T-helper 22 cell (primary cell): ENCODE results near the gene LPXN.

Source experiments
- DNase-seq: peaks from one replicate; pipeline ENCODE4 v3.0.0-alpha.2; 2020; ENCODE audit warnings: low read depth

LPXN gene

DNA sequence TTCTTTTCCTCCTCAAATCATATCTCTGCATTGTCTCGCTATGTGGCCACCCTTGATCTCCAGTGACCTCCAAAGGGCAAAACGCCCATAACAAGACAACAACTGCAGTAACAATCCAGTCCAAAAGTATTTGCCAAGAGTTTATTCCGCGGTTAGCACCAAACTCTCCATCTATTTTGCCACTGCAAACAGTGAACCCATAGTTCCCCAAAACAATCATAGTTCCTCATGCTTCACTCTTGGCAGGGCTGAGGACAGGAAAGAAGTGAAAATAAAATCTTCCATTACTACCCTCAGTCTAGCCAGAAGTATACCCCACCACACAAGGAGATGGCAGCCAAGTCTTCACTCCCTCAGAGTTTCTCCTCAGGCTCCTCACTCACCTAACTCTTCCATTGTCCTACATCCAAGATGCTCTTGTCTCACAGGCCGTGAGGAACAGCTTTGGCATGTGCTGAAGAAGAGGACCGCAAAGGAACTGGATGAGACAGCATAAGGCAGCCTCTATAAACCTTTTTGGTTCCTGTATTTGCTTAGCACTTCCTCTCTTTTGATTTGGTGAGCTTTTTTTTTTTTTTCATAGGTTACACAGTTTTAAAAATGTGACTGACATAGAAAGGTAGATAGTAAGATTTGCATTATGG lies at the start of gene LPXN:
Gene LPXN (minus strand): TSS at position 480 of the 644 bp plus-strand sequence. CDS start 84 bp downstream, at position 396.
- DNase-seq, result peak; percentile 56

- DNase-seq, result no peak
These were observed 49.4 kb upstream of the LPXN start for GRCh38 chr11:58625086-58625485.

- no peak for DNase-seq
These were observed 46.7 kb upstream of the LPXN start, which contains the start of gene CNTF for GRCh38 chr11:58622344-58622743. Gene CNTF (plus strand): TSS chr11:58622665. CDS start chr11:58622753, 88 bp downstream.

DNA sequence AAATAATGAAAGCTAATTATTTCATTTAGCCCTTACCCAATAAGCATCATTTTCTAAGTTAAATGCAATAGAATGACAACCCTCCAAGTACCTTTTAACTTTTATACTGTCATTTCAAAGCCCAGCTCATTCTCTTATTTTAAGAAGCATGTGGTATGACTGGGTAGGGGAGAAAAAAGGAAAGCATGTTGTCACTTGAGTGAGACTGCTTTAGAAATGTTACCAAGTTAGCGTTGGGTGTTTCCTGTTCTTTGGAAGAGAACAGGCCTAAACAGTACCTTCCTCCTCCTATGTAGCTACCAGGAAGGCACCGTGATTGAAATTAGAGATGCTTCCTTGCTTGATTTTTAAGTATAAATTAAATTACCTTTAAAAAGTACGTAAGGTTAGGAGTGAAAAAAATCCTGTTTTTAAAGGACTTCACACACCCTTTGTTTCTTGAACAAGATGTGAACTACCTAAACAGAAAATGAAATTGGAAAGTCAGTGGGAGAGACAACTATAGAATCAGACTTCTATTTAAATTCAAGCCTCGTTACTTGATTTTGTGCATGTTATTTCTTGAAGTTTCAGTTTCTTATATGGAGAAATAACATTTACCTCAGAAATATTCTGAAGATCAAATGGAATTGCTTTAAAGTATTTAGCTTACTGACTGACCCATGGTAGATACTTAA lies 46.1 kb upstream of the LPXN start:
- DNase-seq, result no peak

- DNase-seq, result no peak
These were observed 42.4 kb upstream of the LPXN start for GRCh38 chr11:58617976-58618557.

DNA sequence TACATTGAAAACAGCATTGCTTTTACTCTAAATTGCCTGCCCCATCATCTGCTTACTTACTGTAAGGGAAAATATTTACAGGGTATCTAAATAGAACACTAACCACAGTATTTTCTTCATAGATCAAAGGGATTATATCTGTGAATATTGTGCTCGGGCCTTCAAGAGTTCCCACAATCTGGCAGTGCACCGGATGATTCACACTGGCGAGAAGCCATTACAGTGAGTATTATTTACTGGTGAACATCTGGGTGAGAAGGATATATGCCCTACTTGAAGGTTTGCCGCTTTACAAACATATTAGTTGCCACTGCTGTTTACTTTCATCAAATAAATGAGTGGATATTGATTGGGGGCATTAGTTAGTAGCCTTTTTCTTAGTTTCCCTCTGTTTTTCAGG lies 40.9 kb upstream of the LPXN start:
- DNase-seq, result no peak

DNA sequence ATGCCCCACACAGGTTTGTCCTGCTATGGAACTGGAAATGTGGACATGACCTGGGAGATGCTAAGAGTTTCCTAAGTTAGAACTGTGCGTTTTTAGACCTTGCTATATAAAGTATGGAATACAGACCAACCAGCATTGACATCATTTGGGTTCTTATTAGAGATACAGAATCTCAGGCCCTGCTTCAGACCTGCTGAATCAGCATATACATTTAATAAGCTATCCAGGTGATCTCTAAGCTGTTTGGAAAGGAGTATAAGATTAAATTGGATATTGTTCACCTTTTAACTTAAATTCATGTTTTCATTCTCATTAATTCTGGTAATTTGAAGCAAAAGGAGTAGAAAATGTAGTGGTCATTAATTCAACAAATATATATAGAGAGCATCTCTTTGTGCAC lies 39.9 kb upstream of the LPXN start:
- no peak for DNase-seq

DNA sequence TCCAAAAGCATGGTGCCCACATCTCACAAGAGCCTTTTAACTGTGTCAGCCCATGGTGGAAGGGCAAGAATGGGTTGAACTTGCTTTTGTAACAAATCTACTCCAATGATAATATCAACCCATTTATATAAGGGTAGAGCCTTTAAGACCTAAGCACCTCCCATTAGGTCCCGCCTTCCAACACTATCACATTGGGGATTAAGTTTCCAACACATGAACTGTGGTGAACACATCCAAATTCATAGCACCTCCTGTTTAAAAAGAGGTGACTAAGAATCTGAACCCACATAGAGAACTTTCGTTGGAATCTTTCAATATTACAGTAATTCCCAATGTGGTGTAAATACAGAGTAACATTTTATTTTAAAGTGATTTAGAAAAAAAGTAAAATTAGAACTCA lies 37.6 kb upstream of the LPXN start:
- no peak for DNase-seq

- DNase-seq, result no peak
These were observed 34.1 kb upstream of the LPXN start for GRCh38 chr11:58609723-58610122.

GRCh38 chr11:58608331-58608730 lies 32.7 kb upstream of the LPXN start:
- DNase-seq, result no peak

DNA sequence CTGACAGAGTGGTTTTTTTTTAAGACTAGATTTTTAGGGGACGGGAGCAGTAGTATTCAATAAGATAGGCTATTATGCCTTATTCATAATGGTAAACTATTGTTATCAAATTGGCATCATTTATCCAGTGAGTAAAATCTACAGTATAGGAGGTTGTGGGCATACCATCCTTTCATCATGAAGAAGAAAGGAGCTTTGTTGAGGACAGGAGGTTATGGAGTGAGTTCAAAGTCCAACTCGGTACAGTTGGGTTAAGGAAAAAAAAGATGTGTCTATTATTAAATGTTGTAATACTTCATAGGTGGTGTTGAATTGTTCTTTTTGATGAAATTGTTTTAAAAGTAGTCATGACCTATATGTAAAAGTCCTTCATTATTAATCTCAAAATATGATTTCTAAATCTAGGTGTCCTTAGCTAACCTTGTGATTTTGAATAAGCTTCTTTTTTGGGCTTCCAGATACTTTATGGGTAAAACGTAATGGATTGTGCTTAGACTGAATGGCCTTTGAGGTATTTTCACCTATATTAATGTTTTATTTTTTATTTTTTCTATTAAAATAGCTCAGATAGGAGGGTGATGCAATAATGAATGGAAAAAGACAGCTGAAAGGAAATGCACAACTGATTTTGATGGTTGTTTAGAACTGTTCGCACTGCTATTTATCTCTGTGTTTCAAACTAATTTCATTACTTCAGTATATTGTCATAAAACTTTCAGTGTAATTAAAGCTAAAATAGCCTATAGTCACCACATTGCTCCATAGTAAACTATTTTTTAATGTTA lies 31.5 kb upstream of the LPXN start:
- DNase-seq, result no peak

DNA sequence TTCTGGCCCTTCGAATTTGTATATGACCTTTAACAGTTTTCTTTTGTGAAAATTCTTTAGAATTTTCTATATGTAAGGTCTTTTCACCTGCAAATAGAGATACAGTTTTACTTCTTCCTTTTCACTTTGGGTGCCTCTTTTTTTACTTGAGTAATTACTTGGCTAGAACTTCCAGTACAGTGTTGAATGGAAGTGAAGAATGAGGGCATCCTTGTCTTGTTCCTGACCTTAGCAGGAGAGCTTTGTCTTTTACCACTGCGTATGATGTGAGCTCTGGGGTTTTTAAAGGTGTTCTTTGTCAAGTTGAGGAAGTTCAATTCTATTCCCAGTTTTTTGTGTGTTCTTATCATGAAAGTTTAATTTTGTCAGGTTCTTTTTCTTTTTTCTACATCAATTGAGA lies 24.9 kb upstream of the LPXN start:
- DNase-seq, result no peak

DNA sequence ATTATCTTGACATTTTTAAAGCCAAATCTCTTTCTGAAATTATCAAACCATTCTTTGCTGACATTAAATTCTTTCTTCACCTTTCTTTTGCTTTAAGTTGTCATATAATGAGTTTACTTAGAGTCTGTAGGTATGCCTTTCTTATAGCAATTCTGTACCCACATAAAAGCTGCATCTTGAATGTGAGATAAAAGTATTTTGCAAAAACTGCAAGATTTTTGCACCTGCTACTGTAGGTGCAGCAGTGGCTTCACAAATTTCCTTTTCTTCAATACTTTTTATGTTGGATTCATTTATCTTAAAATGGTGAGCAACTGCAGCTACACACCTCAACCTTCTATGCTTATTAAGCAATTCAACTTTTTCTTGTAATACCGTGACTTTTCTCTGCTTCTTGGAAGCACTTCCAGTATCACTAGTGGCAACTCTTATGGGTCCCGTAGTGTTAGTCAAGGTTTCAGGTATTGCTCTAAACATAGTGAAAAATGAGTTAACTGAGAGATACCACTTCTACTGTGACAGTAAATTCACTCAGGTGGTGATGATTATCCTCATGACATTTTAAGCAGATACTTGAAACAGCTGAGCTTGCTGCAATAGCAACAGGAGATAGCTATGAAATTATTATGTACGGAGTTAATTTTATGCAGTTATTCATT lies 22.0 kb upstream of the LPXN start:
- DNase-seq, result no peak

DNA sequence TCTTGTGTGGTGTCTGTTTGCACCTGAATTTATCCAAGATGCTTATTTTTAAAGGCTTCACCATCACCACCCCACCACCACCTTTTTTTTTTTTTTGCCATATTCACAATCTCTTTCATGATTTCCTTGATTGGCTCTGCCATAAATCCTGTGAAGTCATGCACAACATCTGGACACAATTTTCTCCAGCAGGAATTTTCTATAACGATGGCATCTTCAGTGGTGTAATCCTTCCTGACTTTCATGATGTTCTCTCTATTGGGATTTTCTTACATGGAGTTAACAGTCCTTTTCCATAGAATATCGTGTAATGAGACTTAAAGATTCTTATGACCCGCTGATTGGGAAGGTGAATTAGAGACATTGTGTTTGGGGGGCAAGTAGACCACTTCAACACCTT lies 21.0 kb upstream of the LPXN start:
- no peak for DNase-seq

- no peak for DNase-seq
These were observed 19.2 kb upstream of the LPXN start for GRCh38 chr11:58594826-58595225.

- no peak for DNase-seq
These were observed 17.3 kb upstream of the LPXN start for GRCh38 chr11:58592760-58593472.

DNA sequence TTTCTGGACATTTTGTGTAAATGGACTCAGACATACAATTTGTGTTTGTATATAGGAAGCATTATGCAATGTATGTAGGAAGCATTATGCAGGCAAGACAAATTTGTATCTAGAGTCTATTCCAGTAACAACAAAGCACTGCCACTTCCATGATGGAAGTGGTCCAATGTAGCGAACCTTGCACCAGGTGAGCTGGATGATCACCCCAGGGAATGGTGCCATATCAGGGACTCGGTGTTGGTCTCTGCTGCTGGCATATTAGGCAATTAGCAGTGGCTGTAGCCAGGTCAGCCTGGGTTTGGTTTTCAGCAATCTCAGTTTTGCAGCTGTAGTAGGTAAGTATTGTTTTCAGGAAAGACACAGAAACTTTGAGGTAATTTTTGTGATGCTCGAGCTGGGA lies 16.0 kb upstream of the LPXN start:
- DNase-seq, result no peak

DNA sequence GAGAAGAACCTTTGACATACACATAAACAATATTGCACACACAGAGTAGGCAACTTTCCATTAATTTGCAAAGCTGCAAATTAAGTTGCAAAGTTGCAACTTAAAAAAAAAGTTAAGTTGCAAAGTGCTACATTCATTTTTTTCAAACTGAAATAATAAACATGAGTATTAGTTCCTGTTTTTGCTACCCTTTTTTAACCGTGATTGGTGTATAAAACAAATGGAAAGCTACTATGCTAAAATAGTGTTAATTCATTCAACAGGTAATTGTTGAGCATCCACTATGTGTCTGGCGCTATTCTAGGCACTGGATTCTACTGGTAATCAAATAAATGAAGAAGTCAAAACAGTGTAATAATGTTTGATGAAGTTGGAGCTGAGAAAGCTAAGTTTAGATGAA lies 11.3 kb upstream of the LPXN start:
- no peak for DNase-seq

DNA sequence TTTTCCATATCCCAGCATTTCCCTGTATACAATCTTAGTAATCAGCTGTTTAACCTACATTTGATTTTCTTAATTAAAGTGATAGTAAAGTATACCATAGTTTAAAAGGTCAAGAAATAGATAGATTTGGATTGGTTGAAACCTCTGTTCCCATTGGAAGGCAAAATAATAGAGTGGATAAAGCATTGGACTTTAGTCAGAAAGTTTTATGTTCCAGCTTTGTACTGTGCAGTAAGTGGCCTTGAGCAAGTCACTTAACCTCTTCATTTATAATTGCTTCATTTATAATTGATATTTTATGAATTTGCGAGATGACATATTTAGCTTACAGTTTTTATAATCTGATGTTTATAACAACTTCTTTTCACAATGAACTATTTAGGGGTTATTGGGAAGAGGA lies 6.8 kb upstream of the LPXN start:
- no peak for DNase-seq

DNA sequence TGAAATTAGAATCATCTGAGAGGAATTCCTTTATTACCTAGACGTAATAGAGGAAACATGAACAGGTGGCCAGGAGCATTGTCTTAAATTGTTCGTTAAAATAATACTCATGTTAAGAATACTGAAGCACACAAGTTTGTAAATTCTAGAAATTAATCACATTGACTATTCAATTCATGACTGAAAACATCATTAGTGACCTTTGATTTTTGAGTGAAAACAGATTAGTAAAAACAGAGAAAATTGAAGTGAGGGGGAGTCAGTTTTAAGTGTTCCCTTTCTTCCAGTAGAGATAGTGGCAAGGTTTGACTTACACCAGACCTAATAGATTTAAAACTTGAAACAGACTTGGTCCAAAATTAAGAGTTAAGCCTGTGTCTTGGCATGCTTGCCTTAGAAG lies 4.7 kb upstream of the LPXN start:
- no peak for DNase-seq
